SK-N-SH (cell line): Measurements from ENCODE around the gene POLD4.

Experiments used
- CTCF ChIP-seq: fragments of 200-600 bp; sonication (generic); IDR thresholded peaks from 2 replicates; pipeline ENCODE4 v1.6.1; 2017; ENCODE audit warnings: antibody characterized with exemption, mild to moderate bottlenecking, moderate library complexity
- GABPA ChIP-seq: IDR thresholded peaks from 2 replicates; pipeline ENCODE4 v1.4.0; 2012; ENCODE audit warnings: low read depth, mild to moderate bottlenecking

DNA sequence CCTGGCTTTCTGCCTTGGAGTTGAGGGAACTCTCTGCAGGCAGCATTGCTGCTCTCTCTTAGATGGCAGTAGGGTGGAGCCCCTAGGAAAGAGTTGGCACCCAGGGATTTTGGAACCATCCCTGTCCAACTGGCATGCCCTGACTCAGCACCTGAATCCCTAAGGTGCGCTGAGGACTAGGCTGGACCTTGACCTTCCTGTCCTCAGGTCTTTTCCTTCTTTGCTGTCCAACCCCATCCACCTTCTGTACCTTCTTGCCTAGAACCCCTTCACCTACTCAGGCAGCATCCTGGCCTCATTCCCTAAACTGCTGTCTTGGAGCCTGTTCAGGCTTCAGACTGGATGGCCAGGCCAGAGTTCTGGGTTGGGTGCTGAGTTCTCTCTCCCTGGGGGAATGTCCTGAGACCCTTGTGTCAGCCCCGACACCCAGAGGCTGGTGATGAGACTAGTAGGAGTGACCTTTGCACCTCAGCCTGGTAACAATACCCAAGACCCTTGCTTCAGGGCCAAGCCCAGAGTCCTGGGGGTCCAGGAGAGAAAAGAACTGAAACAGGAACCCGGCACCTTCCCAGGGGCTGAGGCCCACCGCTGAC is 2.5 kb upstream of the POLD4 start:
- TF ChIP-seq CTCF (no peak), GABPA (no peak)
